ENCODE data around the gene CHST11.

The CHST11 gene

DNA sequence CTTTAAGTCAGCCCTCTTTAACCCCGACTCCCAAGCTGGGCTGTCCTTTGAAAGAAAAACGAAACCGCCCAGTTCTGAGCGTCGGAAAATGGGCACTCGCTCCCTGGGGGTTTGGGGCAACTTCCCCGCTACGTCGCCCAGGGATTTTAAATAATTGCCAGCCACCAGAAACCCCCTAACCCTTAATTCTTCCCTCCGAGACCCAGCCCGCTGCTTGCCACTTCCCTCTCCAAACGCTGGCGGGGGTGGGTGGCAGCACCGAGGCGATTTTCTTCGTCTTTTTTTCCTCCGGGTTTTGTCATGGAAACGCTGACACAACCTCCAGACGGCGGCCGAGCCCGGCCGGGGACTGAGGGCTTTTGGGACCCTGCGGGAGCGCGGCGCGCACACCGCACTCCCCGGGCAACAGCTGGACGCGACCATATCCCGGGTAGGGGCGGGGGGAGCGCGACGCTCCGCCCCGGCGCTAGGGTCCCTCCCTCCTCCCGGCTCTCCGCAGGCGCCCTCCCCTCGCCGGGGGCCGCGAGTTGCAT lies at the start of gene CHST11:
CHST11 (plus strand) TSS at position 532 of the 533 bp plus-strand sequence.
- DNase-seq, result peak; percentile 92

- DNase-seq, result no peak
Observed at GRCh38 chr12:104407438-104407837, 49.3 kb upstream of the CHST11 start.

DNA sequence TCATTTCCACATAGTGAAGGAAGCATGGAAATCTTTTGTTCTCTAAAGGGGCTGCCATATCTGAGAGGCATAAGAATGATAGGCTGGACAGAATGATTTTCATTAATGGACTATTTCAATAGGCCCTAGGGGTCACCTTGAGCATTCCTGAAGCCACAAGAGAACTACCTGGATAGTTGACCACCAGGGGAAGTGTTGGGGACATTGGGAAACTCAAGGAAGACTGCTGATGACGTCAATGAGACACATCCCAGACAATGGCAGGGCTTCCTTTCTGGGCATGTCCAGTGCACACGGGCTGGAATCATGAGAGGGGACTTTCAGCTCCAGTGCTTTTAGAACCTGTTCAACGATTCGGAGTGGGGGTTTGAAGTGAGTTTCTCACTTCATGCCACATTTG lies 48.8 kb upstream of the CHST11 start:
- DNase-seq, result no peak

DNA sequence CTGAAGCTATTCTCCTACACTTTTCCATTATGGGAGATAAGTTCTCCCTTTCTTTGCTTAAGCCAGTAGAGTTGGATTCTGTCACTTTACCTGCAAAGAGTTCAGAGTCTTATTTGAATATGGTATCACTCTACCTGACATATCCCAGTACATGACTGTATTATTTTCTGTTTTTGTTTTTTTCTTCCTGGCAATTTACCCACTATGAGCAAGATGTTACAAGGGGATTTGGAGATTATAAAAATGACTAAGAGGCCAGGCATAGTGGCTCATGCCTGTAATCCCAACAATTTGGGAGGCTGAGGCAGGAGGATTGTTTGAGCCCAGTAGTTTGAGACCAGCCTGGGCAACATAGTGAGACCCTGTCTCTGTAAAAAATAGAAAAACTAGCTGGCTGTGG lies 46.4 kb upstream of the CHST11 start:
- no peak for DNase-seq

- no peak for DNase-seq
Observed at GRCh38 chr12:104410786-104411185, 46.0 kb upstream of the CHST11 start.

DNA sequence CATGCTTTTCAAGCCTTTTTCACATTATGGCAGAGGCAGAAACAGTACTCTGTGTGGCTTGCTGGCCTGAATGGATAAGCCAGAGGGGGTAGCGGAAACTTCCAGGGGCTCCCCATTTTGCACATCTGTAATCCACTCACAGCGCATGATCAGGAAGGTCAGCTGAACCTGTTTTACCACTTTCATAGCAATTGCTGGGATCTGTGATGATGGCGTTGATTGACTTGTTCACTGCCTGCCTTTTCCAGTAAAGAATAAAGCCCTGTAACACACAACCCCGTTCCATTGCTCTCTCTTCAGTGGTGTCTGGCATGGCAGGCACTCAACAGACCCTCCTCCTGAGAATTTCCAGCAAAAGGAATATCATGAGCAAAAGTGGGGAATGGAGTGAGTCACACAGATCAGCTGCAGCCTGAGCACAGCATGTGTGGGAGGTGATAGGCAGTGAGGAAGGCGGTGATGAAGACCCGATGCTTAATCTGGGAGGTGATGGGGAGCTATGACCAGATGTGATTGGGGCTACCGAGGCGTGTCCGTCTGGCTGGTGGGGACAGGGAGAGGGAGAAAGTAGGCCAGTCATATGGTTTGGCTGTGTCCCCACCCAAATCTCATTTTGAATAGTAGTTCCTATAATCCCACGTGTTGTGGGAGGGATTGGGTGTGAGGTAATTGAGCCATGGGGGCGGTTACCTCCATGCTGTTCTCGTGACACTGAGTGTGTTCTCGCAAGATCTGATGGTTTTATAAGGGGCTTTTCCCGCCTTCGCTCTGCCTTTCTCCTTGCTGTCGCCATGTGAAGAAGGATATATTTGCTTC lies 44.7 kb upstream of the CHST11 start:
- no peak for DNase-seq

DNA sequence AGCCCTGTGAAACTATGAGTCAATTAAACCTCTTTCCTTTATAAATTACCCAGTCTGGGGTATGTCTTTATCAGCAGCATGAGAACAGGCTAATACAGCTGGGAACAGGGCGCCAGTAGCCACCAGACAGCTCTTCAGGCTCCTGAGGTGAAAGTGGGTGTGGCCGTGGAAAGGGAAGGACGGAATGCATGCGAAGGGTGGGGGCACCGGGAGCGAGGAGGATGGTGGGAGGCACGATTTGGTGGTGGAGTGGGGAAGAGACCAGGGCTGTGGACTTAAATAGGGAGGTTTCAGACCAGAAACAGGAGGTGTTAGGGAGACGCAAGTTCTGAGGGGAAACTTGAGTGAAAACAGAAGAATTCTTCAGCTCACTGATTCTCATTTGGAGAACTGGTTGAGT lies 44.1 kb upstream of the CHST11 start:
- DNase-seq, result no peak

GRCh38 chr12:104413330-104413729 lies 43.4 kb upstream of the CHST11 start:
- no peak for DNase-seq

DNA sequence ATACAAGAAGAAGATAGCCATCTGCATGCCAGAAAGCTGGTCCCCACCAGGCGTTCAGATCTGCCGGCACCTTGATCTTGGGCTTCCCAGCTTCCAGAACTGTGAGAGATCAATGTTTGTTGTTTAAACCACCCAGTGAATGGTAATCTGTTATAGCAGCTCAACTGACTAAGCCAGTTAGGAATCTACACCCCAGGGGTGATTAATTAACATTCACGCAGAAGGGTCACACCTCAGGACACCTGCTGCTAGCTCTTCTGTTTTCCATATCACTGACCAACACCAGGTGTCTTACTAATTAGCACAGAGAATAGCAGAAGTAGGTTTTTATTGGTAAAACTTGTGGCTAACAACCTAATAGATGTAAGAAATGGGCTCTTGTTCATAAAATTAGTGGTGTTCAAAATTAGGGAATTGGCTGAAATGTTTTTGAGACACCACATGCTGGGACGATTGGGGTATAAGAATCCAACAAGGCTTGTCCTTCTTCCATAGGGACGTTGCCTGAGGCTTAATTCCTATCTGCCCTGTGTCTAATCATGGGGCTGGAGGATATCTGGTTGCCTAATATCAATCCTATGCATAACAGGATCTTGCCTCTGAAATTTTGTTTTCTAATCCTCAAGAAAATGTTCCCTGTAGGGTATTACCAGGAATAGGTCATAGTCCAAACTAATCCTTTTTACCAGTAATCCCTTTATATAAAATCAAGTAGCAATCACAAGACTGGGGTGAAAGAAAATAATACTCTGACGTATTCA lies 42.0 kb upstream of the CHST11 start:
- DNase-seq, result no peak

DNA sequence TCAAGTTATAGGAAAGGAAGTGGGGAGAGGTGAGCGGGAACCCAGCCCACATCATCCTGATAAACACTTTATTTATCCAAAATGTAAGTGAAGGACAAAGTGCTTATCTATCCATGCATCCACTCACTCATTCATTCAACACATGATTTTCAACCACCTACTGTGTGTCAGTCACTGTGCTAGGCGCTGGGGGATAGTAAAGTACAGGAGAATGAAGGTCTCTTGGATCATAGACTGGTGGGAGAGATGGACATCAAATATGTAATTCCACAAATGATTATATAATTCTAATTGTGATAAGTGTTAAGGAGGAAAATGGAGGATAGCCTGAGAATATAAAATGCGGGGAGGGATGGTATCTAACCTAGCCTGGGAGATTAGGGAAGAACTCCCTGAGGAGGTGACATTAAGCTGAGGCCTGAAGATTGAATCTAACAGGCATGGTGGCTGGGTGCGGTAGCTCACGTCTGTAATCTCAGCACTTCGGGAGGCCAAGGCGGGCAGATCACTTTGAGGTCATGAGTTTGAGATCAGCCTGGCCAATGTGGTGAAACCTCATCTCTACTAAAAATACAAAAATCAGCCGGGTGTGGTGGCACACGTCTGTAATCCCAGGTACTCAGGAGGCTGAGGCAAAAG lies 41.3 kb upstream of the CHST11 start:
- no peak for DNase-seq

DNA sequence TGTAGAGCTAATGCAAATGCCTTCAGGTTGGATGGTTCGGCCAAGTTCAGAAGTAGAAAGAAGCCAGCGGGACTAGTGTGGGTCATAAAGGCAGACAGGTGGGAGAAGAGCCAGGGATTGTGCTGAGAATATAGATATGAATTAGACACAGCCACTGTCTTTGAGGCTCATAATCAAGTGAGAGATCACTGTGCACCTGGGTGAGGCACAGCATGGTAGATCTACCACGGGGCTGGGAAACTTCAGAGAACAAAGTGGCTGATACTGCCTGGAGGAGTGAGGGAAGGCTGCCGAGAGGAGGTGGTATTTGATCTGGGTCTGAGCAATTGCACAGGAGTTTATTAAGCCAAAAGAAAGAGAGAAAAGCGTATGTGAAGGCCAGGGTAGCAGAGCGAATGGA lies 40.6 kb upstream of the CHST11 start:
- DNase-seq, result no peak

GRCh38 chr12:104416585-104416984 lies 40.2 kb upstream of the CHST11 start:
- no peak for DNase-seq

DNA sequence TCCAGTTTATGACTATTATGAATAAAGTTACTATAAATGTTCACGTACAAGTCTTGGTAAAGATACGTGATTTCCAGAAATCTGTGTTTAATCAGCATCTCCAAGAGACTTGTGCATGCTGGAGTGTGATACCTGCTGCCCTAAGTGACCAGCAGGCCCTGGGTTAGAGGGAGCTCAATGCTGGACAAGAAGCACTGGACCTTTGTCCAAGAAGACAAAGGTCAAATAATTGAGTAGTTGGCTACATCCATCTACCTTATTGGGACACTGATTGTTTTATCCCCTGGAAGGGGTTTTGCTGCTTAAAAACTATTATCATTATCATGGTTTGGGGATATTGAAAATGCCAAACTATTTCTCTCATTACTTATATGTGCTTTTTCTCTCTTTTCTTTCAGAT lies 37.0 kb upstream of the CHST11 start:
- no peak for DNase-seq

- DNase-seq, result no peak
Observed at GRCh38 chr12:104420868-104421267, 35.9 kb upstream of the CHST11 start.

DNA sequence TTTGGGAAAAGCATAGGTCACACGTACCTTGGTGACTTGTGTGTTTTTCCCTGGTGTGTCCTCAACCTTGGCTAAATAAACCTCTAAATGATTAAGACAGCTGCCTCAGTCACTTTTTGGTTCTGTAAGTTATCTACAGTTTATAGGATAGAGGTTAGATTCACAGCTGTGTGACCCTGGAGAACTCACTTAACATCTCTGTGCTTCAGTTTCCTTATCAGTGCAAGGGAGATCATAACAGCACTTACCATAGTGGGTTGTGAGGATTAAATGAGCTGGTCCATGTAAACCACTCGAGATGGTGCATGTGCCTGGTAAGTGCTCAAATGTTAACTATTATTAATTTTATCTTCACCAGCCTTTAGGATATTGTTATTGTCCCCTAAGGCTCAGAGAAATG lies 35.4 kb upstream of the CHST11 start:
- DNase-seq, result no peak

DNA sequence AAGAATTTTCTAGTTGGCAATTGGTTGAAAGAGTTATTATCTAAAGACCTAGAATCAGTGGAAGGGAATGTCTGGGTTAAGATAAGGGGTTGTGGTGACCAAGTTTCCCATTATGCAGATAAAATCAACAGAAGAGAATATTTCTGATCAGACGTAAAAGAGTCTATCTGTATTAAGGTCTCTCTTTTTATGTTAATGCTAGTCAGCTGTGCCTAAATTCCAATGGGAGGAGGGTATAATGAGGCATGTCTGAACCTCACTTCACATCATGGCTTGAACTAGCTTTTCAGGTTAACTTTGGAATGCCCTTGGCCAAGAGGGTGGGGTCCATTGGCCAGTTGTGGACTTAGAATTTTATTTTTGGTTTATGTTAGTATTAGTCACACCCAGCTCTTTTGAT lies 34.3 kb upstream of the CHST11 start:
- DNase-seq, result no peak

GRCh38 chr12:104423273-104423672 lies 33.5 kb upstream of the CHST11 start:
- DNase-seq, result no peak

- no peak for DNase-seq
Observed at GRCh38 chr12:104423809-104424208, 32.9 kb upstream of the CHST11 start.

DNA sequence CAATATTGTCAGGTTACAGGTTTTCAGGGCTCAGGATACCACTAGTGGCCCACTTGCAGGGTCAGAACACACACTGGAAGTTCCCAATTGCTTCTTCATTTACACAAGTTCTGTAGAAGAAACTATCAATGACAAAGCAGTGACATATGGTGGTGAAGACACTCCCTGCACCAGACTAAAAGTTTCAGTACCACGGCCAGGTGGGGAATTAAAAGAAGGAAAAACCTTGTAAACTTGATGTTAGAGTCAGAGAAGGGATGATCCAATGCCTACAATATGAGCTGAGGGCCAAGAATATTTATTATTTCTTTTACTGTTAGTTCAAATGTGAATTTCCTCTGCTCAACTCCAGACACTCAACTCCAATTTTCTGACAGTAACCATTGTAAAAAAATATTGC lies 31.8 kb upstream of the CHST11 start:
- no peak for DNase-seq

GRCh38 chr12:104425614-104426013 lies 31.1 kb upstream of the CHST11 start:
- no peak for DNase-seq

- DNase-seq, result no peak
Observed at GRCh38 chr12:104426926-104427546, 29.7 kb upstream of the CHST11 start.

DNA sequence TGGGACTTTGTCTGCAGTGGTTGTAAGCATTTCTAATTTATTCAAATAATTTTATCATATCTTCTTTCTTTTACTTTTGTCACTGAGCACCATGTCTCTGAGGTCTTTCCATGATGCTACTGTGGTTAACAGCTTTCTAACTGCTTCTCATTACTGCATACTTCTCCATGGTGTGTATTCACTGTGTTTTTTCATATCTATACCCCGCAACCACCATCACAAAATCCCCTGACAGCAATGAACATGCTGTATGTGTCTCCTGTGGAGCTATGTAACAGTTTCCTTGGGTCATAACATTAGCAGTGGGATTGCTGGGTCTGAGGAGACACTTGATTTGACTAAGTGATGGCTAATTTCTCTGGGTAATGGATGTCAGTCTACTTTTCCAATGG lies 29.2 kb upstream of the CHST11 start:
- no peak for DNase-seq

- DNase-seq, result no peak
Observed at GRCh38 chr12:104433061-104433460, 23.7 kb upstream of the CHST11 start.
